ENCODE measurements around the gene VSTM1. TPM values are rescaled to one million over a fixed set of nuclear protein-coding genes. Genes with fewer than 3 reads are reported as not detected.

VSTM1 gene
- total and polyA plus RNA-seq, 4 experiments from 2014 or later = not detected

DNA sequence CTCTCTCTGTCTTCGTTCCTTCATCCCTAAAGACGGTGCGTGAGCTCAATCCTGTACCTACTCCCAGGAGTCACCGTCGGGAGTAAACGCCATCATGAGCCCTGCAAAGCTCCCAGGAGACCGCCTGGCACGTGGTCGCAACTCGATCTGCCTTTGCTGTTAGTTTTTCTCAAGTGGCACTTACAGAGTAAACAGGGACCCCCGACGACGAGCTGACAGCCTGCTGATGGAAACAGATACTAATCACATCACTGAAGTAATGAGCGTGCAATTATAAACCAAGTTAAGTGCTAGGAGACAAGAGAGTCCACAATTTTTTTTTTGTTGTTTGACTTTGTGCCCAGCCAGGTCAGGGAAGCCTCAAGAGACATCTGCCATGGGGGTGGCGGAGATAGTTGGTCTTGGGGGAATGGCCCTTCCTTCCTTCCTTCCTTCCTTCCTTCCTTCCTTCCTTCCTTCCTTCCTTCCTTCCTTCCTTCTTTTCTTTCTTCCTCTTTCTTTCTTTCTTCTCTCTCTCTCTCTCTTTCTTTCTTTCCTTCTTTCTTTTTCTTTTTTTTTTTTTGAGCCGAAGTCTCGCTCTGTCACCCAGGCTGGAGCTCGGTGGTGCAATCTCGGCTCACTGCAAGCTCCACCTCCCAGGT, 48.7 kb downstream of the VSTM1 start:
- Histone ChIP-seq H3K4me3 (ENCODE audit: low read length in 2 of 2) (no peak overlapping the region), H3K27me3 (ENCODE audit: insufficient read depth, low read length) (no peaks in the 10 kb centered on the region), H3K36me3 (ENCODE audit: insufficient read depth, low read length) (no peaks in the 10 kb centered on the region), H3K27ac (ENCODE audit: low read depth, low read length) (no peak overlapping the region), H3K9me3 (ENCODE audit: control insufficient read depth in 1 of 2, low read length in 2 of 2) (no peaks in the 10 kb centered on the region), H3K4me1 (ENCODE audit: insufficient read depth, low read length) (no peaks in the 10 kb centered on the region)
- Mint-ChIP-seq H3K27ac (no peak overlapping the region), H3K4me3 (no peak overlapping the region), H3K36me3 (no peaks in the 10 kb centered on the region), H3K27me3 (peaks cover 27% of the 10 kb centered on the region in 2 donors), H3K9me3 (peaks cover 0 to 3% (median 0%) of the 10 kb centered on the region in 8 donors), H3K4me1 (no peaks in the 10 kb centered on the region)
- DNase-seq = no peak
- intact Hi-C loops (cut with micrococcal nuclease) = no loop called here
- ChIA-PET CTCF (ENCODE audit: partially characterized antibody) (interaction anchor here (0.6 to 2.0 kb wide), 2 partner anchors 9 to 15 kb away, joined by 3 to 7 read pairs; no protein-coding TSS in a partner anchor), POLR2A (ENCODE audit: partially characterized antibody) (no interaction called here)

DNA sequence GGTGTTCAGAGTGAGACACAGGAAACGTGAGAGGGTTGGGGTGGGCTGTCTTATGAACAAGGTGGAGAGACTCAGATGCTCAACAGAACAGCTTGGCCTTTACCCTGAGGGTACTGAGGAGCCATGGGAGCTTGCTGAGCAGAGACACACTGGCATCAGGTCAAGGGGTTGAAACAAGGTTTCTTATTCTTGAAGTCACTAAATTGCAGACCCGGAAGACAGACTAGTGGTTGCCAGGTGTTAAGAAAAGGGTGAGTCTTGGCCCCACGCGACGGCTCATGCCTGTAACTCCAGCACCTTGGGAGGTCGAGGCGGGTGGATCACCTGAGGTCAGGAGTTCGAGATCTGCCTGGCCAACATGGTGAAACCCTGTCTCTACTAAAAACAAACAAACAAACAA, 49.8 kb downstream of the VSTM1 start:
- POLR2A ChIA-PET (ENCODE audit: partially characterized antibody) = no interaction called here
- no peak overlapping the region for H3K4me3 Mint-ChIP-seq
- peaks cover 27% of the 10 kb centered on the region in 2 donors for H3K27me3 Mint-ChIP-seq
- no peaks in the 10 kb centered on the region for H3K36me3 ChIP-seq (ENCODE audit: insufficient read depth, low read length)
- no peaks in the 10 kb centered on the region for H3K4me1 Mint-ChIP-seq
- H3K9me3 ChIP-seq (ENCODE audit: control insufficient read depth in 1 of 2, low read length in 2 of 2) = no peaks in the 10 kb centered on the region
- no peak overlapping the region for H3K4me3 ChIP-seq (ENCODE audit: low read length in 2 of 2)
- peak overlapping the region in 1 of 7 donors; percentile 38 for H3K27ac Mint-ChIP-seq
- CTCF ChIA-PET (ENCODE audit: partially characterized antibody) = interaction anchor here (2.0 kb wide), 1 partner anchor 10 kb away, joined by 7 read pairs; no protein-coding TSS in a partner anchor
- H3K27ac ChIP-seq (ENCODE audit: low read depth, low read length) = no peak overlapping the region
- peaks cover 0 to 3% (median 0%) of the 10 kb centered on the region in 8 donors for H3K9me3 Mint-ChIP-seq
- no peaks in the 10 kb centered on the region for H3K36me3 Mint-ChIP-seq
- no peaks in the 10 kb centered on the region for H3K4me1 ChIP-seq (ENCODE audit: insufficient read depth, low read length)
- no peaks in the 10 kb centered on the region for H3K27me3 ChIP-seq (ENCODE audit: insufficient read depth, low read length)
- intact Hi-C loops (cut with micrococcal nuclease) = no loop called here
- no peak for DNase-seq

- Mint-ChIP-seq H3K4me3 (no peak overlapping the region), H3K4me1 (no peaks in the 10 kb centered on the region), H3K27me3 (peaks cover 21 to 33% of the 10 kb centered on the region in 2 donors), H3K36me3 (no peaks in the 10 kb centered on the region), H3K9me3 (peaks cover 0 to 3% (median 0%) of the 10 kb centered on the region in 8 donors), H3K27ac (no peak overlapping the region)
- Histone ChIP-seq H3K36me3 (ENCODE audit: insufficient read depth, low read length) (no peaks in the 10 kb centered on the region), H3K27me3 (ENCODE audit: insufficient read depth, low read length) (no peaks in the 10 kb centered on the region), H3K4me3 (ENCODE audit: low read length in 2 of 2) (no peak overlapping the region), H3K9me3 (ENCODE audit: control insufficient read depth in 1 of 2, low read length in 2 of 2) (no peaks in the 10 kb centered on the region), H3K27ac (ENCODE audit: low read depth, low read length) (no peak overlapping the region), H3K4me1 (ENCODE audit: insufficient read depth, low read length) (no peaks in the 10 kb centered on the region)
- CTCF ChIA-PET (ENCODE audit: partially characterized antibody) = interaction anchor here (1.3 kb wide), 1 partner anchor 13 kb away, joined by 6 read pairs; no protein-coding TSS in a partner anchor
- intact Hi-C loops (cut with micrococcal nuclease) = no loop called here
- no peak for DNase-seq
- POLR2A ChIA-PET (ENCODE audit: partially characterized antibody) = no interaction called here
Measured at GRCh38 chr19:54011507-54012211, 52.0 kb downstream of the VSTM1 start.

- Histone ChIP-seq H3K4me3 (ENCODE audit: low read length in 2 of 2) (no peak overlapping the region), H3K27me3 (ENCODE audit: insufficient read depth, low read length) (no peaks in the 10 kb centered on the region), H3K4me1 (ENCODE audit: insufficient read depth, low read length) (no peaks in the 10 kb centered on the region), H3K27ac (ENCODE audit: low read depth, low read length) (no peak overlapping the region), H3K9me3 (ENCODE audit: control insufficient read depth in 1 of 2, low read length in 2 of 2) (no peaks in the 10 kb centered on the region), H3K36me3 (ENCODE audit: insufficient read depth, low read length) (no peaks in the 10 kb centered on the region)
- Mint-ChIP-seq H3K27ac (no peak overlapping the region), H3K36me3 (no peaks in the 10 kb centered on the region), H3K4me3 (no peak overlapping the region), H3K27me3 (peaks cover 17 to 27% of the 10 kb centered on the region in 2 donors), H3K9me3 (peaks cover 0 to 3% (median 0%) of the 10 kb centered on the region in 8 donors), H3K4me1 (no peaks in the 10 kb centered on the region)
- ChIA-PET CTCF (ENCODE audit: partially characterized antibody) (interaction anchor here (0.7 to 1.3 kb wide), 3 partner anchors 8 to 133 kb away, joined by 3 to 6 read pairs (median 3); no protein-coding TSS in a partner anchor), POLR2A (ENCODE audit: partially characterized antibody) (no interaction called here)
- DNase-seq = no peak
- intact Hi-C loops (cut with micrococcal nuclease) = no loop called here
Measured at GRCh38 chr19:54010474-54010873, 53.2 kb downstream of the VSTM1 start.

- Mint-ChIP-seq H3K27ac (no peak overlapping the region), H3K36me3 (no peaks in the 10 kb centered on the region), H3K4me3 (no peak overlapping the region), H3K4me1 (no peaks in the 10 kb centered on the region), H3K27me3 (peaks cover 16 to 24% of the 10 kb centered on the region in 2 donors), H3K9me3 (peaks cover 0 to 3% (median 0%) of the 10 kb centered on the region in 8 donors)
- no peaks in the 10 kb centered on the region for H3K4me1 ChIP-seq (ENCODE audit: insufficient read depth, low read length)
- no peak overlapping the region for H3K27ac ChIP-seq (ENCODE audit: low read depth, low read length)
- no peak overlapping the region for H3K4me3 ChIP-seq (ENCODE audit: low read length in 2 of 2)
- POLR2A ChIA-PET (ENCODE audit: partially characterized antibody) = no interaction called here
- CTCF ChIA-PET (ENCODE audit: partially characterized antibody) = no interaction called here
- no peak for DNase-seq
- no peaks in the 10 kb centered on the region for H3K9me3 ChIP-seq (ENCODE audit: control insufficient read depth in 1 of 2, low read length in 2 of 2)
- intact Hi-C loops (cut with micrococcal nuclease) = no loop called here
- no peaks in the 10 kb centered on the region for H3K27me3 ChIP-seq (ENCODE audit: insufficient read depth, low read length)
- no peaks in the 10 kb centered on the region for H3K36me3 ChIP-seq (ENCODE audit: insufficient read depth, low read length)
Measured at GRCh38 chr19:54009440-54009839, 54.3 kb downstream of the VSTM1 start.

DNA sequence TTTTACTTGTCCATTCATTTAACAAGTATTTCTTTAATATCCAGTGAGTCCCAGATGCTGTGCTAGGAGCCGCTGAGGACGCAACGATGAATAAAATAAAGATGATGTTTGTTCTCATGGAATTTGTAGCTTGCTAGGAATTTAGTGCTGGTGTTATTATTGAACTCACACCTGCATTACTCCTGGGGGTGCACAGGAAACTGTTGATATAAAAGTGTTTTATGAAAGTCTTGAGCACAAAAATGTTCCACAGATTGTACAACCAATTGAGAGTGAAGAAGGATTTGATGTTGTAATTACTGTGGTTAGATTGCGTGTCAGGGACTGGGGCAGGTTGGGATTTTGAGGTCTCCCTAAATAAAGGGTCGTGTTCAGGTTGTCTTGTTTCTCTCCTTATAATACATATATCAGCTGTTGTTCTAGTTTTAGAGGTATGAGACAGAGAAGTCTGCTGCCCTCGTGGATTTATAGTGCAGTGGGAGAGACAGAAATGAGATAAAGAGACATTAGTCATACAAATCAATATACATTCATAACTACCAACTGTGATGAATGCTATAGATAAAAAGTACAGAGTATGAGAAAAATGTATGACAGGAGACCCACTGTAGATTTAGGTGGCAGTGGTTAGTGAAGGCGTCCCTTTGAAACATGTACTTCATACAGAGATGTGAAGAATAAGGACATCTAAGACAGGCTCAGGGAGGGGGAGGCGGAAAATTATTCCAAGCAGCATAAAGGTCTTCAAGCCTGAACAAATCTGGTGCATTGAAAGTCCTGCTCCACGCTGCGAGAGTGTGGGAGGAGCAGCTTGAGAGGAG, 61.0 kb downstream of the VSTM1 start:
- no peaks in the 10 kb centered on the region for H3K27me3 ChIP-seq (ENCODE audit: insufficient read depth, low read length)
- Mint-ChIP-seq H3K36me3 (no peaks in the 10 kb centered on the region), H3K27ac (no peak overlapping the region), H3K9me3 (peaks cover 0 to 3% (median 0%) of the 10 kb centered on the region in 8 donors), H3K4me1 (no peaks in the 10 kb centered on the region), H3K27me3 (peaks cover 29 to 31% of the 10 kb centered on the region in 2 donors), H3K4me3 (no peak overlapping the region)
- H3K4me3 ChIP-seq (ENCODE audit: low read length in 2 of 2) = no peak overlapping the region
- no peak overlapping the region for H3K27ac ChIP-seq (ENCODE audit: low read depth, low read length)
- POLR2A ChIA-PET (ENCODE audit: partially characterized antibody) = no interaction called here
- H3K36me3 ChIP-seq (ENCODE audit: insufficient read depth, low read length) = no peaks in the 10 kb centered on the region
- CTCF ChIA-PET (ENCODE audit: partially characterized antibody) = interaction anchor here (0.8 kb wide), 1 partner anchor 8 kb away, joined by 3 read pairs; no protein-coding TSS in a partner anchor
- no peak for DNase-seq
- intact Hi-C loops (cut with micrococcal nuclease) = no loop called here
- H3K9me3 ChIP-seq (ENCODE audit: control insufficient read depth in 1 of 2, low read length in 2 of 2) = no peaks in the 10 kb centered on the region
- H3K4me1 ChIP-seq (ENCODE audit: insufficient read depth, low read length) = no peaks in the 10 kb centered on the region

DNA sequence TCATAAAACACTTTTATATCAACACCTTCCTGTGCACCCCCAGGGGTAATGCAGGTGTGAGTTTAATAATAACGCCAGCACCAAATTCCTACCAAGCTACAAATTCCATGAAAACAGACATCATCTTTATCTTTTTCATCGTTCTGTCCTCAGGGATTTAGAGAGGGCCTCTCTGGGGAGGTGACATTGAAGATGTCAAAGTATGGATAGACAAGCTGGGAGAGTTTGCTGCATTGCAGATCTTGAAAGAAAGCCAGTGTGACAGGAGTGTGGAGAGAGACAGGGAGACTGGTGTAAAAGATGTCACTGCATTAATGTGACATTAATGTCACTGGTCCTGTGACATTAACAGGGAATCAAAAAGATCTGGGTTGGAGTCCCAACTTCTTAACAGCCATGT, 62.2 kb downstream of the VSTM1 start:
- peaks cover 27 to 28% of the 10 kb centered on the region in 2 donors for H3K27me3 Mint-ChIP-seq
- H3K9me3 Mint-ChIP-seq = peaks cover 0 to 3% (median 0%) of the 10 kb centered on the region in 8 donors
- H3K4me1 Mint-ChIP-seq = no peaks in the 10 kb centered on the region
- no peak overlapping the region for H3K4me3 Mint-ChIP-seq
- DNase-seq = no peak
- no peak overlapping the region for H3K4me3 ChIP-seq (ENCODE audit: low read length in 2 of 2)
- no peaks in the 10 kb centered on the region for H3K36me3 ChIP-seq (ENCODE audit: insufficient read depth, low read length)
- no peaks in the 10 kb centered on the region for H3K27me3 ChIP-seq (ENCODE audit: insufficient read depth, low read length)
- H3K27ac ChIP-seq (ENCODE audit: low read depth, low read length) = no peak overlapping the region
- no peak overlapping the region for H3K27ac Mint-ChIP-seq
- ChIA-PET POLR2A (ENCODE audit: partially characterized antibody) (no interaction called here), CTCF (ENCODE audit: partially characterized antibody) (no interaction called here)
- intact Hi-C loops (cut with micrococcal nuclease) = no loop called here
- H3K9me3 ChIP-seq (ENCODE audit: control insufficient read depth in 1 of 2, low read length in 2 of 2) = no peaks in the 10 kb centered on the region
- no peaks in the 10 kb centered on the region for H3K4me1 ChIP-seq (ENCODE audit: insufficient read depth, low read length)
- no peaks in the 10 kb centered on the region for H3K36me3 Mint-ChIP-seq

All from CD4-positive, alpha-beta memory T cell (primary cell).